ENCODE results near the gene CACNB2. TPM values are rescaled to one million over a fixed set of nuclear protein-coding genes. Genes with fewer than 3 reads are reported as not detected.

The CACNB2 gene
- total RNA-seq, 1 donor from 2014 or later, result 2.2 TPM

- Mint-ChIP-seq H3K4me3 (no peak overlapping the region), H3K27ac (ENCODE audit: unreplicated experiment) (no peak overlapping the region), H3K4me1 (no peaks in the 10 kb centered on the region), H3K9me3 (no peaks in the 10 kb centered on the region), H3K27me3 (ENCODE audit: low read depth) (peaks cover 19% of the 10 kb centered on the region), H3K36me3 (ENCODE audit: low read depth) (no peaks in the 10 kb centered on the region)
- no peak for TF ChIP-seq CTCF (conservative IDR thresholded peaks at IDR 0.05)
- no peak for DNase-seq (ENCODE audit: low read depth, low spot score)
Measured at GRCh38 chr10:18406136-18406535, 265.9 kb downstream of the CACNB2 start.

GRCh38 chr10:18409599-18410397, 269.6 kb downstream of the CACNB2 start:
- Mint-ChIP-seq H3K27me3 (ENCODE audit: low read depth) (no peaks in the 10 kb centered on the region), H3K36me3 (ENCODE audit: low read depth) (no peaks in the 10 kb centered on the region), H3K4me3 (no peak overlapping the region), H3K27ac (ENCODE audit: unreplicated experiment) (no peak overlapping the region), H3K9me3 (no peaks in the 10 kb centered on the region), H3K4me1 (no peaks in the 10 kb centered on the region)
- TF ChIP-seq CTCF (conservative IDR thresholded peaks at IDR 0.05), result no peak
- no peak for DNase-seq (ENCODE audit: low read depth, low spot score)

GRCh38 chr10:18414061-18414460, 273.8 kb downstream of the CACNB2 start:
- Mint-ChIP-seq H3K27me3 (ENCODE audit: low read depth) (no peaks in the 10 kb centered on the region), H3K27ac (ENCODE audit: unreplicated experiment) (no peak overlapping the region), H3K4me1 (no peaks in the 10 kb centered on the region), H3K4me3 (no peak overlapping the region), H3K36me3 (ENCODE audit: low read depth) (no peaks in the 10 kb centered on the region), H3K9me3 (peaks cover 3% of the 10 kb centered on the region)
- DNase-seq (ENCODE audit: low read depth, low spot score), result no peak
- no peak for TF ChIP-seq CTCF (conservative IDR thresholded peaks at IDR 0.05)

GRCh38 chr10:18417950-18418527, 277.8 kb downstream of the CACNB2 start:
- Mint-ChIP-seq H3K27ac (ENCODE audit: unreplicated experiment) (no peak overlapping the region), H3K9me3 (peaks cover 3% of the 10 kb centered on the region), H3K4me1 (no peaks in the 10 kb centered on the region), H3K36me3 (ENCODE audit: low read depth) (no peaks in the 10 kb centered on the region), H3K4me3 (no peak overlapping the region), H3K27me3 (ENCODE audit: low read depth) (no peaks in the 10 kb centered on the region)
- no peak for DNase-seq (ENCODE audit: low read depth, low spot score)
- no peak for TF ChIP-seq CTCF (conservative IDR thresholded peaks at IDR 0.05)

GRCh38 chr10:18418541-18419215, 278.5 kb downstream of the CACNB2 start:
- Mint-ChIP-seq H3K36me3 (ENCODE audit: low read depth) (no peaks in the 10 kb centered on the region), H3K9me3 (peaks cover 3% of the 10 kb centered on the region), H3K27me3 (ENCODE audit: low read depth) (no peaks in the 10 kb centered on the region)

More at GRCh38 chr10:18418541-18419215, 278.5 kb downstream of the CACNB2 start:
- H3K4me1 Mint-ChIP-seq, result no peaks in the 10 kb centered on the region
- DNase-seq (ENCODE audit: low read depth, low spot score), result no peak
- no peak for TF ChIP-seq CTCF (conservative IDR thresholded peaks at IDR 0.05)
- no peak overlapping the region for H3K27ac Mint-ChIP-seq (ENCODE audit: unreplicated experiment)
- H3K4me3 Mint-ChIP-seq, result no peak overlapping the region
